Mesothelial cell of epicardium (in vitro differentiated cells): ENCODE measurements around the gene FNBP1. TPM values are rescaled to one million over a fixed set of nuclear protein-coding genes. Genes with fewer than 3 reads are reported as not detected.
"Not testable (repeated sequence)": the region's sequence is repeated elsewhere in the genome, so short reads cannot be mapped to it uniquely, and the experiment has no call there.

Experiments used
- DNase-seq, 2 experiments: peaks; one replicate each; pipeline ENCODE4 v3.0.0; 2021; ENCODE audit warnings: low spot score in 2 of 2; ENCODE audit not compliant: unreplicated experiment in 2 of 2
- H3K27ac Mint-ChIP-seq: 2 replicates; pipeline ENCODE4 v1.8.0; 2021; ENCODE audit warnings: mixed read lengths
- H3K27me3 Mint-ChIP-seq: 2 replicates; pipeline ENCODE4 v1.8.0; 2021; ENCODE audit warnings: low read depth, mixed read lengths
- H3K36me3 Mint-ChIP-seq: 2 replicates; pipeline ENCODE4 v1.8.0; 2021; ENCODE audit warnings: mixed read lengths
- H3K4me1 Mint-ChIP-seq: 2 replicates; pipeline ENCODE4 v1.8.0; 2021; ENCODE audit warnings: mixed read lengths
- H3K4me3 Mint-ChIP-seq: 2 replicates; pipeline ENCODE4 v1.8.0; 2021; ENCODE audit warnings: mild to moderate bottlenecking, moderate library complexity, mixed read lengths
- H3K9me3 Mint-ChIP-seq: 2 replicates; pipeline ENCODE4 v1.8.0; 2021; ENCODE audit warnings: mixed read lengths
- CTCF ChIP-seq: fragments of 200-600 bp; sonication (generic); IDR thresholded peaks from one replicate; pipeline ENCODE4 v1.5.0; 2021; ENCODE audit warnings: antibody characterized with exemption; ENCODE audit not compliant: unreplicated experiment
- total RNA-seq: library from RNA; stranded (reverse); gene quantifications from 3 replicates; pipeline ENCODE4 v1.2.1, GENCODE V29; 2021

FNBP1 gene
- total RNA-seq, 1 donor from 2014 or later = 52.4 TPM

GRCh38 chr9:129988607-129989361, 54.2 kb downstream of the FNBP1 start:
- TF ChIP-seq CTCF = no peak
- DNase-seq = no peak
- H3K4me1 Mint-ChIP-seq = peaks cover 16% of the 10 kb centered on the region
- peak overlapping the region; percentile 33 for H3K27ac Mint-ChIP-seq
- no peaks in the 10 kb centered on the region for H3K27me3 Mint-ChIP-seq
- H3K9me3 Mint-ChIP-seq = peaks cover 5% of the 10 kb centered on the region
- peaks cover 14% of the 10 kb centered on the region for H3K36me3 Mint-ChIP-seq
- H3K4me3 Mint-ChIP-seq = no peak overlapping the region

GRCh38 chr9:129987941-129988340, 55.0 kb downstream of the FNBP1 start:
- no peak for DNase-seq
- Mint-ChIP-seq H3K4me1 (peaks cover 16% of the 10 kb centered on the region), H3K4me3 (no peak overlapping the region), H3K9me3 (peaks cover 5% of the 10 kb centered on the region), H3K27ac (no peak overlapping the region), H3K36me3 (peaks cover 14% of the 10 kb centered on the region), H3K27me3 (no peaks in the 10 kb centered on the region)
- TF ChIP-seq CTCF = no peak

DNA sequence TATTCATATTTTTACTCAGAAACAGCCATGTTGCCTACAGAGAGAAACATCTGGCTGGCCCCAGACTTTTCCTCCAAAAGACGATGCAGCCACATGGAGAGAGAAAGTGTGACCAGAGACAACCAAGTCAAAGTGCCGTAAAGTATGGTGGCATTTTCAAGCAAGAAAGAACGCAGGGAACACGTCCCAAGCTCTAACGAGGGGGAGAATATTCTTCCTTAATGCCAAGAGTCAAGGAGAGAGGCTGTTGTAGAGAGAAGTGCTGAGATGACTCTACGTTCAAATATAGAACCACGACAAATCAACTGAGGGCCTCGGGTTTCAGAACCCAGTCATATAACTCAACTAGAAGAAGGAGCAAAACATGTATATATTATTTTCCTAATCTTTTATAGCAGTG, 55.9 kb downstream of the FNBP1 start:
- Mint-ChIP-seq H3K27me3 (no peaks in the 10 kb centered on the region), H3K4me3 (no peak overlapping the region), H3K36me3 (peaks cover 14% of the 10 kb centered on the region), H3K4me1 (peaks cover 16% of the 10 kb centered on the region), H3K9me3 (peaks cover 5% of the 10 kb centered on the region), H3K27ac (no peak overlapping the region)
- DNase-seq = no peak
- no peak for TF ChIP-seq CTCF

GRCh38 chr9:129984589-129984988, 58.4 kb downstream of the FNBP1 start:
- not testable (repeated sequence) for H3K27me3 Mint-ChIP-seq, DNase-seq, H3K9me3 Mint-ChIP-seq, H3K4me3 Mint-ChIP-seq, H3K4me1 Mint-ChIP-seq, H3K27ac Mint-ChIP-seq
- H3K36me3 Mint-ChIP-seq = peaks cover 12% of the 10 kb centered on the region

DNA sequence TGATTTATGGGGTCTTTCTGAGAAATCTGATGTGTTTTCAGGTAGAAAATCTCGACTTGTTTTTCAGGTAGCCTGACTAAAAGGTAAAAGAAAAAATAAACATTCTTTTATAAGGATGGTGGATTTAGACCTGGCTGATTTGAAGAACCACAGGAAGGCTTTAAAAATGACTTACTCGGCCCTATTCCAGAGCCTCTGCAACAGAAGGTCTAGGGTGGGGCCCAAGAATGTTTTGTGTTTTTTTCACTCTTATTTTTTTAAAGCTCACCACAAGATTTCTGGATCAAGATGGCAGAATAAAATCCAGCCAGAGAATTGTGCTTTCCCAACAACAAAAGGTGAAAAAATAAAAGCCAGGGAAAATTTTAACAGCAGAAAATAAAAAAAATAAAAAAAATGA, 59.1 kb downstream of the FNBP1 start:
- H3K9me3 Mint-ChIP-seq = peaks cover 5% of the 10 kb centered on the region
- peak overlapping the region; percentile 30 for H3K27ac Mint-ChIP-seq
- DNase-seq = no peak
- TF ChIP-seq CTCF = no peak
- peaks cover 18% of the 10 kb centered on the region for H3K36me3 Mint-ChIP-seq
- no peaks in the 10 kb centered on the region for H3K4me1 Mint-ChIP-seq
- no peaks in the 10 kb centered on the region for H3K27me3 Mint-ChIP-seq
- H3K4me3 Mint-ChIP-seq = no peak overlapping the region

DNA sequence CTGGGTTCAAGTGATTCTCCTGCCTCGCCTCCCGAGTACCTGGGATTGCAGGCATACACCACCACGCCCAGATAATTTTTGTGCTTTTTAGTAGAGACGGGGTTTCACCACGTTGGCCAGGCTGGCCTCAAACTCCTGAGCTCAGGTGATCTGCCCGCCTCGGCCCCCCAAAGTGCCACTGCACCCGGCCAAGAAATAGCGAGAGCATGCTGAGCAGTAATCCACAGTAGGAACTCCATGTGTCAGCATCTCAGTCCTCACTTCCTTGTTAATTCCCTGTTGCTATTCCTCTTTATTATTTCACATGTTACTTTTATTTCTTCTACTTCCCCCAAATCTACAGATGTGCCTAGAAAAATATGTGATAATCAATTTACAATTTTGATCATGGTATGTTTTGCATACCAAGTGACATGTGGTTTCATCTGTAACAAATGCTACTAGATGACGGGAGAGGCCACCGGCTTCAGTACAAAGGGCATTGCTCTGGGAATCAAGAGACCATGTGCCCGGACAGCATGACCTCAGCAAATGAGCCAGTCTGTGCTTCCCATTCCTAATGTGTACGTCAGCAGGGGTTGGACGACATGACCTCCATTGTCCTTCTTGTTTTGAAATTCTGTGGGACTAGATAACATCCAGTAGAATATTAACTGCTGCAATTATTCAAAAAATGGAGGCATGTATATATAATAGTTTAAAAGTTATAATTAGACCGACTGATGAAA, 61.6 kb downstream of the FNBP1 start:
- TF ChIP-seq CTCF = no peak
- Mint-ChIP-seq H3K27me3 (no peaks in the 10 kb centered on the region), H3K9me3 (peaks cover 5% of the 10 kb centered on the region), H3K27ac (no peak overlapping the region), H3K36me3 (peaks cover 31% of the 10 kb centered on the region), H3K4me3 (no peak overlapping the region), H3K4me1 (no peaks in the 10 kb centered on the region)
- no peak for DNase-seq

DNA sequence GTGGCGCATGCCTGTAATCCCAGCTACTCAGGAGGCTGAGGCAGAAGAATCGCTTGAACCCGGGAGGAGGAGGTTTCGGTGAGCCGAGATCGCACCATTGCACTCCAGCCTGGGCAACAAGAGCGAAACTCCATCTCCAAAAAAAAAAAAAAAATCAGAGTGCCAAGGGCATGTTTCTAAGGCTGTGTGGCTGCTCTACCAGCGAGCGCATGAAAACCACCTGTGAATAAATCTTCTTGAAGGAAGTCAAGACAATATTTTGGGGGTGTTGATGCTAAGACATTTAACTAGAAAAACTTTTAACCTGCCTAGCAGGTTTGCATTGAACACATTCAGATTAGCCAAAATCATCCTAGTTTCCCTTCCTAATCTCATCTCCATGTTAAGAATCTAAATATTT, 62.8 kb downstream of the FNBP1 start:
- not testable (repeated sequence) for H3K9me3 Mint-ChIP-seq, H3K4me1 Mint-ChIP-seq, H3K27ac Mint-ChIP-seq, H3K27me3 Mint-ChIP-seq, H3K4me3 Mint-ChIP-seq, DNase-seq
- peaks cover 31% of the 10 kb centered on the region for H3K36me3 Mint-ChIP-seq
